ENCODE measurements around the gene NR2C1. TPM values are rescaled to one million over a fixed set of nuclear protein-coding genes. Genes with fewer than 3 reads are reported as not detected.

Gene NR2C1
- total RNA-seq, 3 donors from 2014 or later (not counting 1 experiment from before 2014, with no cell fraction given) = 41.4 to 58.5 (median 46.9) TPM

DNA sequence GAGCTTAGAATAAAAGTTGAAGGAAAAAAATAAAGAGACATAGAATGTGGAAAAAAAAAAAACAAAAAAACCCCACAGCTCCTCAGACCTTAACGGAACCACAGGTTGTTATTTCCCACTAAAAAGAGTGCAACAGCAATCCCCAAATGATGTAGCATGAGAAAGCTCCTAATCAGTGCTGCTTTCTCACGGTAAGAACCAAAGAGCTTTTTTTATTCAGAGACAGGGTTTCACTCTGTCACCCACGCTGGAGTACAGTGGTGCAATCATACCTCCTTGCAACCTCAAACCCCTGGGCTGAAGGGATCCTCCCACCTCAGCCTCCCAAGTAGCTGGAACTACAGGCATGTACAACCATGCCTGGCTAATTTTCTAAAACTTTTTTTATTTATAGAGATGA, 83.2 kb downstream of the NR2C1 start:
- H3K36me3 ChIP-seq (ENCODE audit: control insufficient read depth, insufficient read depth, low read length) = peaks cover 32% of the 10 kb centered on the region
- DNase-seq (peak in 1 of 2 donors; percentile 25), ATAC-seq (no peak)
- no peak overlapping the region for H3K4me3 ChIP-seq (ENCODE audit: low read length)
- peaks cover 7% of the 10 kb centered on the region for H3K36me3 Mint-ChIP-seq
- no peak overlapping the region for H3K27ac ChIP-seq (ENCODE audit: low read length)
- no peaks in the 10 kb centered on the region for H3K27me3 Mint-ChIP-seq (ENCODE audit: low read depth in 2 of 2)
- H3K27ac Mint-ChIP-seq = peak overlapping the region; percentile 6 to 69
- intact Hi-C loops (cut with micrococcal nuclease) = no loop called here
- TF ChIP-seq, protein P1, sequence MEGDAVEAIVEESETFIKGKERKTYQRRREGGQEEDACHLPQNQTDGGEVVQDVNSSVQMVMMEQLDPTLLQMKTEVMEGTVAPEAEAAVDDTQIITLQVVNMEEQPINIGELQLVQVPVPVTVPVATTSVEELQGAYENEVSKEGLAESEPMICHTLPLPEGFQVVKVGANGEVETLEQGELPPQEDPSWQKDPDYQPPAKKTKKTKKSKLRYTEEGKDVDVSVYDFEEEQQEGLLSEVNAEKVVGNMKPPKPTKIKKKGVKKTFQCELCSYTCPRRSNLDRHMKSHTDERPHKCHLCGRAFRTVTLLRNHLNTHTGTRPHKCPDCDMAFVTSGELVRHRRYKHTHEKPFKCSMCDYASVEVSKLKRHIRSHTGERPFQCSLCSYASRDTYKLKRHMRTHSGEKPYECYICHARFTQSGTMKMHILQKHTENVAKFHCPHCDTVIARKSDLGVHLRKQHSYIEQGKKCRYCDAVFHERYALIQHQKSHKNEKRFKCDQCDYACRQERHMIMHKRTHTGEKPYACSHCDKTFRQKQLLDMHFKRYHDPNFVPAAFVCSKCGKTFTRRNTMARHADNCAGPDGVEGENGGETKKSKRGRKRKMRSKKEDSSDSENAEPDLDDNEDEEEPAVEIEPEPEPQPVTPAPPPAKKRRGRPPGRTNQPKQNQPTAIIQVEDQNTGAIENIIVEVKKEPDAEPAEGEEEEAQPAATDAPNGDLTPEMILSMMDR (IDR thresholded peaks at IDR 0.05) = no peak
- peaks cover 27 to 34% of the 10 kb centered on the region in 2 donors for H3K4me1 Mint-ChIP-seq
- H3K9me3 Mint-ChIP-seq = no peaks in the 10 kb centered on the region
- H3K9me3 ChIP-seq (ENCODE audit: control insufficient read depth, insufficient read depth, low read length) = no peaks in the 10 kb centered on the region
- H3K4me1 ChIP-seq (ENCODE audit: control insufficient read depth, insufficient read depth, low read length) = peaks cover 12% of the 10 kb centered on the region
- 59% methylated on average over 3 of the region's 3 CpGs for WGBS (ENCODE audit: insufficient coverage)
- H3K4me3 Mint-ChIP-seq = no peak overlapping the region
- no peaks in the 10 kb centered on the region for H3K27me3 ChIP-seq (ENCODE audit: control insufficient read depth, insufficient read depth, low read length)

DNA sequence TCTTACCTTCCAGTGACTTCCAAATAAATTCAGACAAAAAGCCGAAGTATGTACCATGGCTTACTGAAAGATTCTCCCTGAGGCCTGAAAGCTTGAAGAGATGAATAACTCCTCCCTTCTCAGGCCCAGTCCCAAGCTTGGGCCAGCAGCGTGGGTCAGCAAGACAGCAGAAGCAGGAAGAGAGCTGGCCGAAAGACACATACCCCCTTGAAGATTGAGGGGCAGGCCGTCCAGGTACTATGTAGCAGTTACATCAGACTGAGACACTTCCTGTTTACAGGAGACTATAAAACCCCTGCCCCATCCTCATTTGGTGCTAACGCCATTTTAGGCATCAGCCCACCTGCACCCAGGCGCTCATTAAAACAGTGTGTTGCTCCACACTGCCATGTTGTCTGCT, 84.9 kb downstream of the NR2C1 start:
- H3K27me3 ChIP-seq (ENCODE audit: control insufficient read depth, insufficient read depth, low read length) = no peaks in the 10 kb centered on the region
- H3K36me3 ChIP-seq (ENCODE audit: control insufficient read depth, insufficient read depth, low read length) = peaks cover 27% of the 10 kb centered on the region
- H3K4me3 Mint-ChIP-seq = no peak overlapping the region
- H3K27ac Mint-ChIP-seq = peak overlapping the region; percentile 47 to 62
- no peak overlapping the region for H3K4me3 ChIP-seq (ENCODE audit: low read length)
- TF ChIP-seq, protein P1 (IDR thresholded peaks at IDR 0.05) = no peak
- peaks cover 7% of the 10 kb centered on the region for H3K36me3 Mint-ChIP-seq
- H3K27me3 Mint-ChIP-seq (ENCODE audit: low read depth in 2 of 2) = no peaks in the 10 kb centered on the region
- H3K9me3 Mint-ChIP-seq = no peaks in the 10 kb centered on the region
- H3K27ac ChIP-seq (ENCODE audit: low read length) = no peak overlapping the region
- WGBS (ENCODE audit: insufficient coverage) = 53% methylated on average over 6 of the region's 6 CpGs
- no peaks in the 10 kb centered on the region for H3K9me3 ChIP-seq (ENCODE audit: control insufficient read depth, insufficient read depth, low read length)
- intact Hi-C loops (cut with micrococcal nuclease) = loop anchor here (10.0 kb wide), 1 partner anchor 114 kb away; no protein-coding TSS in a partner anchor
- ATAC-seq (no peak), DNase-seq (peak in 1 of 2 donors; percentile 43)
- H3K4me1 Mint-ChIP-seq = peaks cover 32 to 40% of the 10 kb centered on the region in 2 donors
- H3K4me1 ChIP-seq (ENCODE audit: control insufficient read depth, insufficient read depth, low read length) = peaks cover 21% of the 10 kb centered on the region

DNA sequence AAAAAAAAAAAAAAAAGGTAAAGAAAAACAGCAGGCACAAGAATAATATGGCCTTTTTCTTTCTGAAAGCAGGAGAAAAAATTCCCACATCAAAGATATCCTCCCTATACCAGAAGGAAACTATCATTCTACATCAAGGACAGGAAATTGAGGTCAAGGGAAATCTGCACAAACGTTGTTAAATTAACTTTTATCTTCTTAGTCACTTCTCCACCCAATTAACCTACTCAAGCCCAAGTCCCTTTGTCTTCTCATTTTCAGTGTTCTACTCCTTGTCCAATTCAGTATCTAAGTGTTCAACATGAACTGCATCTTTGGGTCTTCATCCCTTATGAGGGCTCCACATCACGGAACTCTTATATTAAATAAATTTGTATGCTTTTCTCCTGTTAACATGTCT, 85.6 kb downstream of the NR2C1 start:
- intact Hi-C loops (cut with micrococcal nuclease) = loop anchor here (10.0 kb wide), 1 partner anchor 113 kb away; no protein-coding TSS in a partner anchor
- Histone ChIP-seq H3K4me3 (ENCODE audit: low read length) (no peak overlapping the region), H3K4me1 (ENCODE audit: control insufficient read depth, insufficient read depth, low read length) (peaks cover 28% of the 10 kb centered on the region)

More for the DNA sequence above, 85.6 kb downstream of the NR2C1 start:
- Mint-ChIP-seq H3K36me3 (peaks cover 7% of the 10 kb centered on the region), H3K4me1 (peaks cover 39 to 47% of the 10 kb centered on the region in 2 donors), H3K4me3 (peak overlapping the region; percentile 38), H3K27ac (peak overlapping the region; percentile 47 to 62), H3K9me3 (no peaks in the 10 kb centered on the region), H3K27me3 (ENCODE audit: low read depth in 2 of 2) (no peaks in the 10 kb centered on the region)
- H3K27ac ChIP-seq (ENCODE audit: low read length) = no peak overlapping the region
- WGBS (ENCODE audit: insufficient coverage) = 0% methylated on average over 1 of the region's 2 CpGs
- peaks cover 26% of the 10 kb centered on the region for H3K36me3 ChIP-seq (ENCODE audit: control insufficient read depth, insufficient read depth, low read length)
- DNase-seq (peak in 1 of 2 donors; percentile 69), ATAC-seq (peak in 1 of 3 donors; percentile 18)
- no peaks in the 10 kb centered on the region for H3K9me3 ChIP-seq (ENCODE audit: control insufficient read depth, insufficient read depth, low read length)
- H3K27me3 ChIP-seq (ENCODE audit: control insufficient read depth, insufficient read depth, low read length) = no peaks in the 10 kb centered on the region
- TF ChIP-seq, protein P1 (IDR thresholded peaks at IDR 0.05) = no peak

Measured in natural killer cell (primary cell).